Hepatocyte (in vitro differentiated cells): ENCODE results near the gene TMEM40. TPM values are rescaled to one million over a fixed set of nuclear protein-coding genes. Genes with fewer than 3 reads are reported as not detected.

ENCODE experiments used
- DNase-seq: peaks from one replicate; pipeline ENCODE4 v3.0.0-alpha.2; 2016; ENCODE audit warnings: low spot score
- H2AFZ ChIP-seq: fragments of 200-600 bp; sonication (generic); 2 replicates; pipeline ENCODE4 v1.6.0; 2016; ENCODE audit warnings: antibody characterized with exemption, mild to moderate bottlenecking
- H3K27ac ChIP-seq: fragments of 200-600 bp; sonication (generic); 2 replicates; pipeline ENCODE4 v1.5.1; 2016; ENCODE audit warnings: mild to moderate bottlenecking
- H3K27me3 ChIP-seq: fragments of 200-600 bp; sonication (generic); 2 replicates; pipeline ENCODE4 v1.6.1; 2016
- H3K36me3 ChIP-seq: fragments of 200-600 bp; sonication (generic); replicated peaks from 2 replicates; pipeline ENCODE4 v1.5.1; 2016; ENCODE audit warnings: low read depth; ENCODE audit not compliant: insufficient read depth
- H3K4me1 ChIP-seq: fragments of 200-600 bp; sonication (generic); 2 replicates; pipeline ENCODE4 v1.5.1; 2016; ENCODE audit warnings: mild to moderate bottlenecking, moderate library complexity; ENCODE audit not compliant: insufficient read depth
- H3K4me2 ChIP-seq: fragments of 200-600 bp; sonication (generic); 2 replicates; pipeline ENCODE4 v1.6.0; 2016
- H3K4me3 ChIP-seq: fragments of 200-600 bp; sonication (generic); 2 replicates; pipeline ENCODE4 v1.5.1; 2016; ENCODE audit warnings: mild to moderate bottlenecking
- H3K79me2 ChIP-seq: fragments of 200-600 bp; sonication (generic); 2 replicates; pipeline ENCODE4 v1.6.0; 2017; ENCODE audit warnings: mild to moderate bottlenecking
- H3K9me2 ChIP-seq: fragments of 200-600 bp; sonication (generic); replicated peaks from 2 replicates; pipeline ENCODE4 v1.6.0; 2017; ENCODE audit warnings: mild to moderate bottlenecking; ENCODE audit not compliant: insufficient read depth
- H3K9me3 ChIP-seq: fragments of 200-600 bp; sonication (generic); 2 replicates; pipeline ENCODE4 v1.5.1; 2016; ENCODE audit warnings: low read depth, mild to moderate bottlenecking
- H4K20me1 ChIP-seq: fragments of 200-600 bp; sonication (generic); 2 replicates; pipeline ENCODE4 v1.6.0; 2016; ENCODE audit warnings: mild to moderate bottlenecking; ENCODE audit not compliant: insufficient read depth, poor library complexity, severe bottlenecking
- EZH2 ChIP-seq: fragments of 200-600 bp; sonication (generic); IDR thresholded peaks from 2 replicates; pipeline ENCODE4 v1.6.1; 2016; ENCODE audit warnings: antibody characterized with exemption, mild to moderate bottlenecking, borderline replicate concordance
- EZH2phosphoT487 ChIP-seq: fragments of 200-600 bp; sonication (generic); IDR thresholded peaks from one replicate; pipeline ENCODE4 v1.6.1; 2018; ENCODE audit warnings: antibody characterized with exemption, mild to moderate bottlenecking, low read depth, moderate library complexity; ENCODE audit not compliant: unreplicated experiment, severe bottlenecking
- WGBS: methylation state at CpG from one replicate; pipeline ENCODE4 v1.1.6; 2016; ENCODE audit warnings: low lambda C conversion rate; ENCODE audit errors: missing lambda C conversion rate; 5-methylcytosine and 5-hydroxymethylcytosine counted together
- polyA plus RNA-seq: library from polyadenylated mRNA; unstranded; fragments of >200 nt; fragmentation: Nextera tagmentation; extraction: Ambion mirVana; gene quantifications from 2 replicates; pipeline ENCODE4 v1.2.1, GENCODE V29; 2016
- total RNA-seq: library from RNA; depleted of rRNA; stranded (reverse); fragments of >200 nt; gene quantifications from 2 replicates; pipeline ENCODE4 v1.2.3, GENCODE V29; 2014
- TF ChIP-seq, protein P1 (sequence below): fragments of 200-600 bp; sonication (generic); IDR thresholded peaks from 2 replicates; pipeline ENCODE4 v1.5.1; 2016; ENCODE audit warnings: antibody characterized with exemption, mild to moderate bottlenecking; ENCODE audit not compliant: poor library complexity

Gene TMEM40
- total and polyA plus RNA-seq, 2 experiments from 2014 or later, result 1.6 TPM; not detected in 1

DNA sequence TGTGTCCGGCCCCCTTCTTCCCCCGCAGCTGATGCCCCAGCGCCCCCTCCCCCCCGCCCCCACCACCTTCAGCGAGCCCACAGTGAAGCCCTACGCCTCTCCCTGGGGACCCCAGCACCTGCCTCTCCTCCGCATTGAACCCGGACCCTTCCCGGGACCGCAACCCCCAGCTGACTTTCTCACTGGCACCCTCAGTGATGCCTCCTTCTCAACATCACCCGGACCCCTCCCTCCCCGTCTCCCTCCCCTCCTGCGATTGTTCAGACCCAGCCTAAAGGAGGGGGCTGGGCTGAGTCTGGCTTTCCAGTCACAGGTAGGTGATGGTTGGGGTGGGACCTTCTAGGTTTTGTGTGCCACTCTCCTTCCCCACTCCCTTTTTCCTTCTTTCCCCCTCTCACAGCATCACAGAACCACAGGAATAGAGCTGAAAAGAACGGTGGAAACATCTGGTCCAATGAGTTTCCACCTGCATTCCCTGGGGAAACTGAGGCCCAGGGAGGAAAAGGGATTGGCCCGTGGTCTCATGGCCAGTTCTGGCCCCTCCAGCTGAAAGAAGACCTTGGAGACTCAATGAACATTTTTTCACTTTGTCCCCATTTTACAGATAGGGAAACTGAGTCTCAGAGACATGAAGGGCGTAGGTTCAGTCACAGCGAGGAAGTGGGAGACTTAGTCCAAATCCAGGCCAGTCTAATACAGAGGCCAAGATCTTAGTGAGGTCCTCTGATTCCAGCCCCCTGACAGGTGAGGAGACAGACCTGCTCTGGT is 38.2 kb upstream of the TMEM40 start:
- Histone ChIP-seq H3K4me3 (no peak overlapping the region), H2AFZ (no peak overlapping the region), H3K9me2 (no peaks in the 10 kb centered on the region), H3K4me2 (peak overlapping the region; percentile 96), H3K9me3 (no peaks in the 10 kb centered on the region), H3K79me2 (no peaks in the 10 kb centered on the region), H3K27me3 (no peaks in the 10 kb centered on the region), H3K36me3 (no peaks in the 10 kb centered on the region), H4K20me1 (no peaks in the 10 kb centered on the region), H3K4me1 (peaks cover 5% of the 10 kb centered on the region), H3K27ac (no peak overlapping the region)
- WGBS, result 48% methylated on average over 11 of the region's 17 CpGs
- TF ChIP-seq, protein P1, sequence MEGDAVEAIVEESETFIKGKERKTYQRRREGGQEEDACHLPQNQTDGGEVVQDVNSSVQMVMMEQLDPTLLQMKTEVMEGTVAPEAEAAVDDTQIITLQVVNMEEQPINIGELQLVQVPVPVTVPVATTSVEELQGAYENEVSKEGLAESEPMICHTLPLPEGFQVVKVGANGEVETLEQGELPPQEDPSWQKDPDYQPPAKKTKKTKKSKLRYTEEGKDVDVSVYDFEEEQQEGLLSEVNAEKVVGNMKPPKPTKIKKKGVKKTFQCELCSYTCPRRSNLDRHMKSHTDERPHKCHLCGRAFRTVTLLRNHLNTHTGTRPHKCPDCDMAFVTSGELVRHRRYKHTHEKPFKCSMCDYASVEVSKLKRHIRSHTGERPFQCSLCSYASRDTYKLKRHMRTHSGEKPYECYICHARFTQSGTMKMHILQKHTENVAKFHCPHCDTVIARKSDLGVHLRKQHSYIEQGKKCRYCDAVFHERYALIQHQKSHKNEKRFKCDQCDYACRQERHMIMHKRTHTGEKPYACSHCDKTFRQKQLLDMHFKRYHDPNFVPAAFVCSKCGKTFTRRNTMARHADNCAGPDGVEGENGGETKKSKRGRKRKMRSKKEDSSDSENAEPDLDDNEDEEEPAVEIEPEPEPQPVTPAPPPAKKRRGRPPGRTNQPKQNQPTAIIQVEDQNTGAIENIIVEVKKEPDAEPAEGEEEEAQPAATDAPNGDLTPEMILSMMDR, result no peak
- DNase-seq, result no peak

DNA sequence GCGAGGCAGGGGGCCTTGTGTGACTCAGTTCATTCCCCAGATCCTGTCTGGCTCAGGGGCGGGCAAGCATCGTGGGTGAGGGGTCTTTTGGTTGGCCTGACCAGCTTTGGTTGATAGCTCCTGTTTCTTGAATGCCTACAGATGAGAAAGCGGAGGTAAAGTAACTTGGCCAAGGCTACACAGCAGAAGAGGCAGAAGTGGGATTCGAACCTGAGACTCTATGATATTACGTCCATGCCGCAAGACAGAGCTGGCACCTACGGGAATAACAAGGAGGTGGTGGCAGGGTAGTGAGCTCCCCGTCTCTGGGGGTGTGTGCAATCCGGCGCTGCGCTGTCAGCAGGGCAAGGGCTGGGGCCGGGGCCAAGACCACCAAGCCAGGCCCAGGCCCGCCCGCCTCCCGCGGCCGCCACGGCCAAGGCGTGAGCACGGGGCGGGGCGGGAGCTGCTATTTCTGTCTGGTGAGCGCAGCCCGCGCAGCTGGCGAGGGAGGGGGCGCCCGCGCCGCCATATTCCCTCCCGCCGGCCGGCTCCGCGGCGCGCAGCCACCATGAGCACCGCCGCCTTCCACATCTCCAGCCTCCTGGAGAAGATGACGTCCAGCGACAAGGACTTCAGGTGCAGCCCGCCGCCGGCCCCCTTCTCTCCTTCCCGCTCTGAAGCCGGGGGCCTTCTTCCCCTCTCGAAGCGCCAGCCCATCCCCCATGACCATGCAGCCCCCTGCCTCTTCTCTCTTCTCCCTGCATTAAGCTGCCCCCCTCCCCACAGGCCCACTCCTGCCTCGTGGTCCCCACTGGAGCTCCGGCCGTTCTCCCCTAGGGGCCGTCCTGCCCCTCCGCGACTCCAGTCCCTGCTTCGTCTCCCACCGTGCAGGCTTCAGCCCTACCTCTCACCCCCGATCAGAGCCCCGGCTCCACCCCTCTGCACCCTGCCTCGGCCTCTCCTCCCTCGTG is 37.4 kb upstream of the TMEM40 start, which contains the start of gene CAND2:
Gene CAND2 (plus strand): TSS at position 510 of the 953 bp plus-strand sequence. CDS start 41 bp downstream, at position 551.
- Histone ChIP-seq H3K4me1 (peaks cover 5% of the 10 kb centered on the region), H3K9me2 (no peaks in the 10 kb centered on the region), H3K4me2 (peak within 1 kb of the TSS; percentile 96), H3K27ac (peak within 1 kb of the TSS; percentile 40), H3K79me2 (no peaks in the 10 kb centered on the region), H3K4me3 (peak within 1 kb of the TSS; percentile 43), H3K36me3 (no peaks in the 10 kb centered on the region), H2AFZ (peak within 1 kb of the TSS; percentile 96), H3K27me3 (no peaks in the 10 kb centered on the region), H4K20me1 (no peaks in the 10 kb centered on the region), H3K9me3 (no peaks in the 10 kb centered on the region)
- TF ChIP-seq, protein P1, result no peak
- TF ChIP-seq EZH2, result no peak
- TF ChIP-seq EZH2phosphoT487, result no peak
- peak; percentile 79 for DNase-seq
- WGBS, result 29% methylated on average over 14 of the region's 61 CpGs

DNA sequence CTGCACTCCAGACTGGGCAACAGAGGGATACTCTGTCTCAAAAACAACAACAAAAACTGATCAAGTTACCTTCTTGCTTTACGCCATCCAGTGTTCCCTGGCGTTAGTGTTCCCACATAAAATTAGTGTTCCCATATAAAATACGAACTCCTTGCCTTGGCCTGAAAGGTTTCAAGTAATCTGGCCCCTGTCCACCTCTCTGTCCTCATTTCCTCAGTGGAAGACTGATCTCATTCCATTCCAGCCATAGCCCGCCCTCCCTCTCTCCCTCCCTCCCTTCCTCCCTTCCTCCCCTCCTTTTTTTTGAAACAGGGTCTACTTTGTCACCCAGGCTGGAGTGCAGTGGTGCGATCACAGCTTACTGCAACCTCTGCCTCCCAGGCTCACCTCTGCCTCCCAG is 34.6 kb upstream of the TMEM40 start:
- Histone ChIP-seq H3K9me2 (no peaks in the 10 kb centered on the region), H2AFZ (no peak overlapping the region), H3K9me3 (no peaks in the 10 kb centered on the region), H3K4me1 (peaks cover 5% of the 10 kb centered on the region), H3K4me3 (no peak overlapping the region), H3K27me3 (no peaks in the 10 kb centered on the region), H4K20me1 (no peaks in the 10 kb centered on the region), H3K36me3 (no peaks in the 10 kb centered on the region), H3K27ac (no peak overlapping the region), H3K79me2 (no peaks in the 10 kb centered on the region), H3K4me2 (no peak overlapping the region)
- no peak for TF ChIP-seq EZH2
- TF ChIP-seq, protein P1, result no peak
- no peak for TF ChIP-seq EZH2phosphoT487
- no peak for DNase-seq
- 67% methylated on average over 3 of the region's 5 CpGs for WGBS
